ENCODE measurements around the gene CCDC85C. TPM values are rescaled to one million over a fixed set of nuclear protein-coding genes. Genes with fewer than 3 reads are reported as not detected.
A peak's percentile ranks its signal among the peaks of the same experiment; 100 is the strongest.

CCDC85C gene
- total RNA-seq, 1 donor from 2014 or later, result 30.1 TPM

DNA sequence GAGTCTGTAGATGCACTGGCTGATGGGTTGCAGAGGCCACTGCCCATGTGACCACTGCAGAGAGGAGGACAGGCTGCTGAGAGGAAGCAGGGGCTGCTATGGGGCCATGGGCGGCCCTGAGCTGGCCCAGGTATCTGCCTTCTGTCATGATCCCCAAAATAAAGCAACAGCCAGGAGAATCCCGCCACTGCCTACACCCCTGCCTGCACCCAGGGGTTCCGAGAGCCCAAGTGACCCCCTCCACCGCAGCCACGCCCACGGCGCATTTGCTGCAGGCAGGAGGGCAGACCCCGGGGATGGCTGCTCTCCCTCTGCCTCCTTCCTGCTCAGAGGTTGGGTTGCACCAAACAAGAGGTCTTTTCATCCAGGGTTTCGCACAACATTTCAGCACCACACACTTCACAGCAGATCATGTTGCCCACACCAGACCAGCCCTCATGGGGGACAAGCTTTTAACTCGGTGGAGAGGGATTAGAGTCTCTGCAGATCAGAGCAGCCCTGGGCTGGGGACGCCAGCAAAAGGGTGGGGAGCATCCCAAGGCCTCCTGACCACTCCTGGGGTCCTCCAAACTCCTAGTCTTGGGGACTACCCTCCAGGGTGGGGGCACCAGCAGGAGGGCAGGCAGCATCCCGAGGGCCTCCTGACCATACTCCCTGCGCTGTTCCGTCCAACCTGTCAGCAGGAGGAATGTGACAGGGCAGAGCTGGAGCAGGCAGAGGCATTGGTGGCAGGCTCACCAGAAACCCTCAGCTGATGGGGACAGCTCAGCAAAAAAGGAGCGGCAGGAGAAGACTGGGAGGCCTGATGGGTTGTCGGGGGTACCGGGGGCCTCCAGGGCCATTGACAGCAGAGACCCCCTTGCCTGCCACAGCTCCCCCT, 14.1 kb downstream of the CCDC85C start:
- no peak for DNase-seq (ENCODE audit: low spot score)

DNA sequence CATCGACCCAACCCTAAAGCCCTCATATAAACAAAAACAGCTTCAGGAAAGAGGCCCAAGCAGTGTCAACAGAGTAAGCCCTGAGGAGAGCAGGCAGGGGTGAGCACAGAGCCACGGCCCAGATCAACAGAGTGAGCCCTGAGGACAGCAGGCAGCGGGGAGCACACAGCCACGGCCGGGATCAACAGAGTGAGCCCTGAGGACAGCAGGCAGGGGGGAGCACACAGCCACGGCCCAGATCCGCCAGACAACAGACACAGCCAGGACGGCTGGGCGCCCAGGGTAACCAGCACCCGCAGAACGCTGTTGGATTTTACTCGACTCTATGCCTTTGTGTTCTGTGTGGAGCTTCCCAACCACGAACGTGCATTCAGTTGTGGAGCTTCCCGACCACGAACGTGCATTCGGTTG, 15.0 kb downstream of the CCDC85C start:
- DNase-seq (ENCODE audit: low spot score), result no peak

DNA sequence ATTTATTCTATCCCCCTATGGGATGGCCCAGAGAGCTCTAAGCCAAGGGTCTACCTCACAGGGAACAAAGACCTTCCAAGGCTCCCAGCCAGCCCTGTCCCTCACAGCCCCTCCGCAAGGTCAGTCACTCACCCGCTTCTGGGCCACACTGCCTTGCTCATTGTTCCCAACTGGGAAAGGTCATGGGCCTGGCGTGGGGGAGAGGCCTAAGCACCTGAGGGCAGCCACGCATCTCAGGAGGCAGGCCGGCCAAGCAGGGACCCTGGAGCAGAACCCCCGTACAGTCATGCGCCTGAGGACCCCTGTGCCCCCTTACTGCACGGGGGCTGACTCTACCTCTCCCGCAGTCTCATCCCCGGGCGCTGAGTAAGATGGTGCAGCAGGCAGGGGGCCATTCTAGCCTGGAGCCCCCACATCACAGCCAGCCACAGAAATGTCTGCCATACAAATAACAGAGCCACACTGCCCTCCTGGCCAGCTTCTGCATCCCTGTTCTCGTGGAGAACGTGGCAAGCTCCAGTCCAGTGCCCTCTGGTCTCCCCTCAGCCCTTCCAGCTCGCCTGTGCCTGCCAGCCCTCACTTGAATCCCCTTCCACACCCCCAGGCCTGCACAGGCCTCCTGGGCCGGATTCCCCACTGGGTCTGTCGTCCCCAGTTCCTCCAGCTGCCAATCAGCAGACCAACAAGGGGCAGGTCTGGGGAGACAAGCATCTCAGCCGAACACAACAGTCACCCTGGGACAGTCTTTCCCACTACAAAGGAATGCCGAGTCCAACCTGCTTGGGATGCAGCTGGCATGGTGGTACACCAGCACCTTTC, 16.3 kb downstream of the CCDC85C start:
- no peak for DNase-seq (ENCODE audit: low spot score)

DNA sequence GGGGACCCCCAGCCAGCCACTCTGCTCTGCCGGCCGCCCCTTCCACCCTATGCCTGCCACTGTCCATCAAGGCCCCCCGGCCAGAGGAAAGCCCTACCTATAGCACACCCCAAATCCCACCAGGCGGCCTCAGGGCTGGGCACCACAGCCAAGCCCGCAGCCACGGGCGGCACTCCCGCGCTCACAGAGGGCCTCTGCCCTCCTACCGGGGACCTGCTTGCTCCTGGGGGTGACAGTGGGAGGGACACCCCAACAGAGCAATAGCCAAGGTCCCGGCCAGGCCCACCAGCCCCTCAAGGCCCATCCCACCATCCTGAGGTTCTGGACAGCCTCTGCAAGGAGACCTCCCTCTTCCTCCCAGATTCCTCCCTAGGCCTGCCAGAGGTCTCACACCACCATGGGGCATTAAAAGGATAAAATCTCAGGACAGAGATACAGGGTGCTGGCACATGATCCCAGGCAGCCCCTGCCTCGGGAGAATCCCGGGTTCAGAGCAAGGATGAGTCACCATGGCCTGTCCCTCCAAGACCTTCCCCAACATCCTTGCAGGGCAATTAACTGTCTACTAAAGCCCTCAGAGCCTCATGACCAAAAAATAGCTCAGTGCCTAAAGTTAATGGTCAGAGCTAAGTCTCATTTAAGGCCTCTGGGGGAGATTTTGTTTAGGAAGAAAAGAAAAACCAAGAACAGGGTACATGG, 17.1 kb downstream of the CCDC85C start:
- no peak for DNase-seq (ENCODE audit: low spot score)

DNA sequence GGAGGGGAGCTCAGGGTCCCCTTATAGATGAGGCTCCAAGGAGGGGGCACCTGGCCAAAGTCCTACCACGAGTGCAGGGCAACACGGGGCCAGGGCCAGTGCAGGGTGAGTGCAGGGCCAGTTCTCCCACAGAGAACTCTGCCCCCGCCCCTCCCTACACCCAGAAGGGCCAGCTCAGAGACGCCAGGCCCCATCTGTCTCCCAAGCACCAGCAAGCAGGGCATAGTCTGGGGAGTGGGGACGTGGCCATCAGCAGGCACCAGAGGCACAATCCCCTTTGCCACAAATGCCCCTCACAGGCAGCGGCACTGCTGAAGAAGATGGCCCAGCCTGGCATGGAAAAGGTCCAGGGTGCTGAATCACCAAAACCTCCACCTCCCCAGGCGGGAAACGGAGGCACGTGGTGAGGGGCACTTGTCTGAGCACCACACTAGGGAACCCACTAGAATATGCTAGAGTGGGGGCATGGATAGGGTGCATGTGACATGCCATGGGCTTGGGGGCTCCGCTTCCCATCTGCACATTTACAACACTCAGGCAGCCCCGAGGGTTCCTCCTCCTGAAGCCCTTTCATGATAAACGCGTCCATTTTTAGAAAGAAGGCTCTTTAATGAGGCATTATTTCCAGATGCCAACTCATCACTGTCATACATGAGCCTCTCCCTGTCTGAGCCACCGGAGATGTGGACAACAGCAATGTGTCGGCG, 17.8 kb downstream of the CCDC85C start:
- no peak for DNase-seq (ENCODE audit: low spot score)

- no peak for DNase-seq (ENCODE audit: low spot score)
Observed at GRCh38 chr14:99584823-99585222, 19.2 kb downstream of the CCDC85C start.

DNA sequence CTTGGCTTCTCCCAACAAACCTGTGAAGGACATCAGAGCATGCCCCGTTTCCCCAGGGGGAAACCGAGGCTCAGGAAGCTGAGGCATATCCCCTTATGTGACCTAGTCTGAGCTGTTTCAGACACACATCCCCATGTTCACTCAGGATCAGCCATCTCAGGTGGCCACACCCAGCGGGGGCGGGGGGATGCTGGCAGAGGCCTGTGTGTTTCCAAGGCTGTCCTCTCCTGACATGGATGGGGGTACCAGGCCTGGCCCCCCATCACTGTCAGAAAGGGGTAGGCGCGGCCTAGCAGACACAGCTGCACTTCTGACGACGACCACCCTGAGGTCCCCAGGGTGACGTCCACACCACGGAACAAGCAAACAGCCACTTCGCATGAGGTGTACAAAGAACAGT, 22.1 kb downstream of the CCDC85C start:
- DNase-seq (ENCODE audit: low spot score), result no peak

DNA sequence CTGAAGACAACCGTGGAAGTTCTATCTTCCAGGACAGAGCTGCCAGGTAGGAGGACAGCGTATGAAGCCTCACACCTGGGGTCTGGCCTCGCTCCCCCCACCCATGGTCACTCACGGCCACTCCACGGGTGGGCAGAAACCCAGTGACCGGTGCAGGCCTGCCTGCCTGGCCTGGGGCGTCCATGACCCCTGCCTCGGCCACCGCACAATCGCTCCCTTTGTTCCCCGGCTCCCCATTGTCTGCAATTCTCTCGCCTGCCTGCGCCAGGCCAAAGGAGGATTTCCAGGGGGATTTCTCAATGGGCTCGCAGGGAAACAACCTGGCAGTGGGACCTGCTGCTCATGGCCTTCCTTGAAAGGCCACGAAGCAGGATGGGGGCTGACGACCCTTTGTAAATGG, 22.6 kb downstream of the CCDC85C start:
- DNase-seq (ENCODE audit: low spot score), result no peak

DNA sequence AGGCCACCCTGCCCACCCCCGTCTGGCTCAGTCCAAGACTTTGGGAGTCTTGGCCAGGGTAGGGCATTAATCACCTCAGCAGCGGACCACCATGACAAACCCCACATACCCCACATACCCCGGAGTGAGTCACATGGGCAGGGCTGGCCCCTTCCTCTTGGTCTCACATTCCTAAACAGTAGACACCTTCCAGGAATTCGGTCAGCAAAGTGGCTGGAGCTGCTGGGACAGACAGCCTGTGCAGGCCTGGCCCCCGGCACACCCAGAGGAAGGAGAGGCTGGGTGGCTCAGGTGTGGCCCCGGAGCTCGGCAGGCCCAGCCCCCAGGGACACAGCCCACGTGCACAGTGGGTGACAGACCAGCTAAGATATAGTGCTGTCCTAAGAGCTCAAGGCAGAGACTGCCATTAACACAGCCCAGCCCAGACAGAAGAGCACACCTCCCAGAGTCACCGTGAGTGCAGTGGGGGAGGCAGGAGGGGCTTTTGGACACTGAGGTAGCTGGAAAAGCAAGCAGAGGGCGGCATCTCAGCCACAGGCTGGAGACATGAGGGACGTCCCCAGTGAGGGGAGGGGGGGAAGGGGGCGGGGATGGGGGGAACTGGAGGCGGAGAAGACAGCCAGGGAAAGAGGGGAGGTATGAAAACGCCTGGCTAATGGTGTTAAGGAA, 24.0 kb downstream of the CCDC85C start:
- peak; percentile 79 for DNase-seq (ENCODE audit: low spot score)

DNA sequence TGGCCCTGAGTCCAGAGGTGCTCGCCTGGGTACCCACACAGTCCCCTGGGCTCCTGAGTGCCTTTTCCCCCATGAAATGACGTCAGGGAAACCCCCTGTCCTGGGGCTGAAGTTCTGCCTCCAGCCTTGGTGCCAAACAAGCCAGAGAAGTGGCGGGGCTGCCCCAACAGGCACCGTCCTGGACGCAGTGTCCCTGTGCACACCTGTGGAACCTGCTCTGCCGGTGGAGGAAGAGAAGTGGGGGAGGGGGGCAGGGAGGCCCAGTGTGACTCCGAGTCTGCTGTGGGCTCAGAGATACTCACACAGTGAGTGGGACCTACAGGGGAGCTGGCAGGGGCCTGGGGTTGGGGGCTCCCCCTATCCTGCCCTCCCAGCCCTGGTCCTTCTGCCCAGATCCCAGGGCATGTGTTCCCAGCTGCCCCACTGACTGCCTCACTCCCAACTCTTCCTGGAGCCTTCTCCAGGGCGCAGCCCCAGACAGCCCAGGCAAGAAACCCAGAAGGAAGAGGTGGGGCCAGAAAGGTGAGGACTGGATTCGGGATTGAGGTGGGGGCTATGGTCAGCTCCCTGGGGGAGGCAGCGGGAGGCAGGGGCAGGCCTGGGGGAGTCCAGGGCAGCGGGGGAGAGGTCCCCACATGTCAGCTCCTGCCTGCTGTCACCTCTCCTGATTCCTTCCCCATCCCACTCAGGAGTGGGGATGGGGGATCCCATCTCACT, 24.7 kb downstream of the CCDC85C start:
- peak; percentile 89 for DNase-seq (ENCODE audit: low spot score)

DNA sequence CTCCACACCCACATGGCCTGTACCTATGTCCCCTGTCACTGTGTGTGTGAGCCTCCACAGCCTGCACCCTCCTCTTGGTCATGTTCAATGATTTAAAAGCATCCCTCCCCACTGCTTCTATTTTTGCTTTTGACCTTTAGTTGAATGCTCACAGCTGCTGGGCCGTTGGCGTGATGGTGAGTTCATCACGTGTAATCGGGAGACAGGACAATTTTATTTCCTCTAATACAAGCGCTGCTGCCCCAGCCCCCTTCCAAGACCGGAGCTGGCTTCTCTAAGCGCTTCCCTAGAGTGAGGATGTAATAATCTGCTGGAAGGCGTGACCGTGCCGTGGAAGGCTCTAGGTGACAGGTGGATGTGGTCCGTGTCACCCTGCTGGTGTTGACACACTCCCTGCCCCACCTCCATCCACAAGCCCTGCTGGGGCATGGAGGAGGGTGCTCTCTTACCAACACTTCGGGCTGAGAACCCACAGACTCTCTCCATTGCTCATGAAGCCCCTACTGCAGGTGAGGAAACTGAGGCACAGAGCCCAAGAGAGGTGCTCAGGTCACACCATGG, 25.4 kb downstream of the CCDC85C start:
- no peak for DNase-seq (ENCODE audit: low spot score)

DNA sequence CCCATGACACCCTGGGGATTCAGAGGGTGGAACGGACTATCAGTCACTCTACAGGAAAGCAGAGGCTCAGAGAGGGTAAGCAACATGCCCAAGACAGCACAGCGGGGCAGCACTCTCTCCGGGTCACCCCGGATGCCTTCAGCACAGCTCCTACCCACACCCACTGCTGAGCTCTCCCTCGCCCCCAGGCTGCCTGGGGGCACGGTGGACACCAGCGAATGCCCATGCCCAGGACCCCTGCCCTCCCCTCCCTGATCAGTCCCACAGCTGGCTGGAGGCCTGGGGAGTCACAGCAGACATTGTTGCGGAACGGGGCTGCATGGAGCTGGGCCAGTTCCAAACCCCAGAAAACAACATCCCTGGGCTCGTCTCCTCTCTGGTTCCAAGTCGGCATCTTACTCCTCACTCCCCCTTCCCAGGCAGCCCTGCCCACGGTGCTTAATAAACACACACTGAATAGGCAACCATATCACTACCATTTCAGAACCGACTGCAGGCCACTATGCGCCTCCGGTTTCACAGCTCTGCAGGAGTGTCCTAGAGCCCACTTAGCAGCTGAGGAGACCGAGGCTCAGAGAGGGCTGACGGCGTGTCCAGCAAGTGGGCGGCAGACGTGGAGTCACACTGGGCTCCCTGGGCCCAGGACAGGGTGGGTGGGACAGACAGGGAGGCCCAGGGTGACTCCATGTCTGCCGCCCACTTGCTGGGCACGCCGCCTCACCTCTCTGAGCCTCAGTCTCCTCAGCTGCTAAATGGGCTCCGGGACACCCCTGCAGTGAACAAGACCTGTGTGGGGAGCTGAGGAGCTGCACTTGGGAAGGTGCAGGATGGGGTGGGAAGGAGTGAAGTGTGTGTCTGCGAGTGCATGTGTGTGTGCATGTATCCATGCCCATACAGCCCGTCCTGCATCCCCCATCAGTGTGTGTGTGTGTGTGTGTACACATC, 27.0 kb downstream of the CCDC85C start:
- DNase-seq (ENCODE audit: low spot score), result no peak

- no peak for DNase-seq (ENCODE audit: low spot score)
Observed at GRCh38 chr14:99576304-99576703, 27.7 kb downstream of the CCDC85C start.

GRCh38 chr14:99575043-99576023, 28.7 kb downstream of the CCDC85C start:
- peak; percentile 89 for DNase-seq (ENCODE audit: low spot score)

GRCh38 chr14:99574099-99574880, 29.7 kb downstream of the CCDC85C start:
- DNase-seq (ENCODE audit: low spot score), result peak; percentile 78

GRCh38 chr14:99573436-99574098, 30.4 kb downstream of the CCDC85C start:
- DNase-seq (ENCODE audit: low spot score), result no peak
